ENCODE data around the gene PLXNA4.

The PLXNA4 gene

GRCh38 chr7:132095111-132095765 lies 481.0 kb downstream of the PLXNA4 start:
- Histone ChIP-seq H2AFZ (ENCODE audit: insufficient read depth, low read length, poor library complexity) (no peak overlapping the region), H2AK5ac (ENCODE audit: low read length) (no peak overlapping the region), H3K27ac (ENCODE audit: low read depth, low read length) (no peak overlapping the region), H3K9me3 (ENCODE audit: insufficient read depth, low read depth, low read length) (peaks cover 4% of the 10 kb centered on the region), H2BK12ac (ENCODE audit: low read length) (no peak overlapping the region), H2BK5ac (ENCODE audit: low read depth, low read length, poor library complexity) (no peak overlapping the region), H3K79me2 (ENCODE audit: control insufficient read depth, insufficient read depth, low read length, poor library complexity) (no peaks in the 10 kb centered on the region), H3K4ac (ENCODE audit: low read depth, low read length) (no peak overlapping the region), H3K14ac (ENCODE audit: low read length) (no peak overlapping the region), H3K27me3 (ENCODE audit: insufficient read depth, low read length) (no peaks in the 10 kb centered on the region), H3K4me1 (ENCODE audit: control insufficient read depth in 1 of 2, insufficient read depth in 2 of 2, low read length in 2 of 2) (no peaks in the 10 kb centered on the region), H3K79me1 (ENCODE audit: low read length) (no peaks in the 10 kb centered on the region), H2BK120ac (ENCODE audit: insufficient read depth, low read length, poor library complexity) (no peak overlapping the region), H4K8ac (ENCODE audit: low read depth, low read length) (no peak overlapping the region), H3K23ac (ENCODE audit: low read length) (no peak overlapping the region), H4K12ac (ENCODE audit: low read depth, low read length) (no peak overlapping the region), H3K18ac (ENCODE audit: low read length) (no peak overlapping the region), H3K4me3 (ENCODE audit: low read depth, low read length) (no peak overlapping the region), H3K4me2 (ENCODE audit: low read length) (no peak overlapping the region), H3K36me3 (ENCODE audit: control insufficient read depth in 1 of 2, insufficient read depth in 2 of 2, low read length in 2 of 2) (no peaks in the 10 kb centered on the region), H4K91ac (ENCODE audit: low read depth, low read length) (no peak overlapping the region), H3K9ac (ENCODE audit: low read length) (no peak overlapping the region)
- no CpG with 5 or more reads among the region's 5 CpGs for WGBS (ENCODE audit: extremely low coverage, insufficient coverage, insufficient read length)
- no peak for DNase-seq

- H3K36me3 ChIP-seq (ENCODE audit: control insufficient read depth in 1 of 2, insufficient read depth in 2 of 2, low read length in 2 of 2): no peaks in the 10 kb centered on the region
- H3K4ac ChIP-seq (ENCODE audit: low read depth, low read length): no peak overlapping the region
- H3K9me3 ChIP-seq (ENCODE audit: insufficient read depth, low read depth, low read length): peaks cover 5% of the 10 kb centered on the region
- H2BK120ac ChIP-seq (ENCODE audit: insufficient read depth, low read length, poor library complexity): no peak overlapping the region
- no peak overlapping the region for H2BK5ac ChIP-seq (ENCODE audit: low read depth, low read length, poor library complexity)
- no CpG with 5 or more reads among the region's 4 CpGs for WGBS (ENCODE audit: extremely low coverage, insufficient coverage, insufficient read length)
- no peak overlapping the region for H3K9ac ChIP-seq (ENCODE audit: low read length)
- no peak overlapping the region for H2BK12ac ChIP-seq (ENCODE audit: low read length)
- H3K27ac ChIP-seq (ENCODE audit: low read depth, low read length): no peak overlapping the region
- H3K79me2 ChIP-seq (ENCODE audit: control insufficient read depth, insufficient read depth, low read length, poor library complexity): no peaks in the 10 kb centered on the region
- no peak overlapping the region for H3K23ac ChIP-seq (ENCODE audit: low read length)
- no peaks in the 10 kb centered on the region for H3K79me1 ChIP-seq (ENCODE audit: low read length)
- no peak overlapping the region for H3K18ac ChIP-seq (ENCODE audit: low read length)
- H3K4me3 ChIP-seq (ENCODE audit: low read depth, low read length): no peak overlapping the region
- no peak overlapping the region for H4K12ac ChIP-seq (ENCODE audit: low read depth, low read length)
- no peaks in the 10 kb centered on the region for H3K27me3 ChIP-seq (ENCODE audit: insufficient read depth, low read length)
- H3K4me1 ChIP-seq (ENCODE audit: control insufficient read depth in 1 of 2, insufficient read depth in 2 of 2, low read length in 2 of 2): no peaks in the 10 kb centered on the region
- H3K4me2 ChIP-seq (ENCODE audit: low read length): no peak overlapping the region
- H4K8ac ChIP-seq (ENCODE audit: low read depth, low read length): no peak overlapping the region
- no peak overlapping the region for H3K14ac ChIP-seq (ENCODE audit: low read length)
- no peak overlapping the region for H2AFZ ChIP-seq (ENCODE audit: insufficient read depth, low read length, poor library complexity)
- no peak overlapping the region for H2AK5ac ChIP-seq (ENCODE audit: low read length)
- H4K91ac ChIP-seq (ENCODE audit: low read depth, low read length): no peak overlapping the region
- no peak for DNase-seq
Measured at GRCh38 chr7:132092106-132092505, 484.2 kb downstream of the PLXNA4 start.

- no CpG with 5 or more reads among the region's 1 CpG for WGBS (ENCODE audit: extremely low coverage, insufficient coverage, insufficient read length)
- no peak overlapping the region for H3K4me2 ChIP-seq (ENCODE audit: low read length)
- H3K9me3 ChIP-seq (ENCODE audit: insufficient read depth, low read depth, low read length): peaks cover 5% of the 10 kb centered on the region
Measured at GRCh38 chr7:132091706-132092105, 484.6 kb downstream of the PLXNA4 start.

GRCh38 chr7:132090444-132090843 lies 485.8 kb downstream of the PLXNA4 start:
- no peak for DNase-seq
- no CpG with 5 or more reads among the region's 4 CpGs for WGBS (ENCODE audit: extremely low coverage, insufficient coverage, insufficient read length)
- H3K23ac ChIP-seq (ENCODE audit: low read length): no peak overlapping the region
- no peaks in the 10 kb centered on the region for H3K79me1 ChIP-seq (ENCODE audit: low read length)
- no peak overlapping the region for H3K18ac ChIP-seq (ENCODE audit: low read length)
- no peak overlapping the region for H2AK5ac ChIP-seq (ENCODE audit: low read length)
- no peaks in the 10 kb centered on the region for H3K79me2 ChIP-seq (ENCODE audit: control insufficient read depth, insufficient read depth, low read length, poor library complexity)
- no peak overlapping the region for H2BK12ac ChIP-seq (ENCODE audit: low read length)
- no peak overlapping the region for H3K4me2 ChIP-seq (ENCODE audit: low read length)
- H2BK5ac ChIP-seq (ENCODE audit: low read depth, low read length, poor library complexity): no peak overlapping the region
- H3K36me3 ChIP-seq (ENCODE audit: control insufficient read depth in 1 of 2, insufficient read depth in 2 of 2, low read length in 2 of 2): no peaks in the 10 kb centered on the region
- H2BK120ac ChIP-seq (ENCODE audit: insufficient read depth, low read length, poor library complexity): no peak overlapping the region
- no peaks in the 10 kb centered on the region for H3K27me3 ChIP-seq (ENCODE audit: insufficient read depth, low read length)
- no peak overlapping the region for H3K14ac ChIP-seq (ENCODE audit: low read length)
- no peak overlapping the region for H4K12ac ChIP-seq (ENCODE audit: low read depth, low read length)
- no peak overlapping the region for H3K4me3 ChIP-seq (ENCODE audit: low read depth, low read length)
- no peak overlapping the region for H3K4ac ChIP-seq (ENCODE audit: low read depth, low read length)
- H4K8ac ChIP-seq (ENCODE audit: low read depth, low read length): no peak overlapping the region
- no peak overlapping the region for H3K27ac ChIP-seq (ENCODE audit: low read depth, low read length)
- H3K4me1 ChIP-seq (ENCODE audit: control insufficient read depth in 1 of 2, insufficient read depth in 2 of 2, low read length in 2 of 2): no peaks in the 10 kb centered on the region
- H3K9ac ChIP-seq (ENCODE audit: low read length): no peak overlapping the region
- H4K91ac ChIP-seq (ENCODE audit: low read depth, low read length): no peak overlapping the region
- H2AFZ ChIP-seq (ENCODE audit: insufficient read depth, low read length, poor library complexity): no peak overlapping the region
- H3K9me3 ChIP-seq (ENCODE audit: insufficient read depth, low read depth, low read length): peaks cover 5% of the 10 kb centered on the region

More at GRCh38 chr7:132091706-132092105, 484.6 kb downstream of the PLXNA4 start:
- no peak overlapping the region for H4K91ac ChIP-seq (ENCODE audit: low read depth, low read length)
- H3K18ac ChIP-seq (ENCODE audit: low read length): no peak overlapping the region
- H4K8ac ChIP-seq (ENCODE audit: low read depth, low read length): no peak overlapping the region
- no peaks in the 10 kb centered on the region for H3K79me2 ChIP-seq (ENCODE audit: control insufficient read depth, insufficient read depth, low read length, poor library complexity)
- no peak for DNase-seq
- no peak overlapping the region for H2BK120ac ChIP-seq (ENCODE audit: insufficient read depth, low read length, poor library complexity)
- no peak overlapping the region for H3K4ac ChIP-seq (ENCODE audit: low read depth, low read length)
- H2AFZ ChIP-seq (ENCODE audit: insufficient read depth, low read length, poor library complexity): no peak overlapping the region
- no peak overlapping the region for H3K23ac ChIP-seq (ENCODE audit: low read length)
- no peak overlapping the region for H4K12ac ChIP-seq (ENCODE audit: low read depth, low read length)
- H3K9ac ChIP-seq (ENCODE audit: low read length): no peak overlapping the region
- no peak overlapping the region for H2BK5ac ChIP-seq (ENCODE audit: low read depth, low read length, poor library complexity)
- H3K4me3 ChIP-seq (ENCODE audit: low read depth, low read length): no peak overlapping the region
- no peak overlapping the region for H2AK5ac ChIP-seq (ENCODE audit: low read length)
- H3K14ac ChIP-seq (ENCODE audit: low read length): no peak overlapping the region
- H3K27me3 ChIP-seq (ENCODE audit: insufficient read depth, low read length): no peaks in the 10 kb centered on the region
- no peaks in the 10 kb centered on the region for H3K4me1 ChIP-seq (ENCODE audit: control insufficient read depth in 1 of 2, insufficient read depth in 2 of 2, low read length in 2 of 2)
- no peaks in the 10 kb centered on the region for H3K79me1 ChIP-seq (ENCODE audit: low read length)
- H3K27ac ChIP-seq (ENCODE audit: low read depth, low read length): no peak overlapping the region
- no peak overlapping the region for H2BK12ac ChIP-seq (ENCODE audit: low read length)
- H3K36me3 ChIP-seq (ENCODE audit: control insufficient read depth in 1 of 2, insufficient read depth in 2 of 2, low read length in 2 of 2): no peaks in the 10 kb centered on the region

All from trophoblast cell (in vitro differentiated cells and primary cell).